Hindlimb muscle (tissue), 1 donor: ENCODE results near the gene ROR1. TPM values are rescaled to one million over a fixed set of nuclear protein-coding genes. Genes with fewer than 3 reads are reported as not detected.
"Not testable (repeated sequence)": the region's sequence is repeated elsewhere in the genome, so short reads cannot be mapped to it uniquely, and the experiment has no call there.

ENCODE experiments used
- DNase-seq: peaks from one replicate; pipeline ENCODE4 v3.0.0-alpha.2; 2013
- polyA plus RNA-seq: library from polyadenylated mRNA; unstranded; fragments of 120-200 nt; gene quantifications from one replicate; pipeline ENCODE4 v1.2.1, GENCODE V29; 2013; ENCODE audit not compliant: insufficient read length

The ROR1 gene
- polyA plus RNA-seq, 1 donor, result 9.5 TPM

GRCh38 chr1:63759778-63760177 is 14.0 kb upstream of the ROR1 start:
- no peak for DNase-seq

DNA sequence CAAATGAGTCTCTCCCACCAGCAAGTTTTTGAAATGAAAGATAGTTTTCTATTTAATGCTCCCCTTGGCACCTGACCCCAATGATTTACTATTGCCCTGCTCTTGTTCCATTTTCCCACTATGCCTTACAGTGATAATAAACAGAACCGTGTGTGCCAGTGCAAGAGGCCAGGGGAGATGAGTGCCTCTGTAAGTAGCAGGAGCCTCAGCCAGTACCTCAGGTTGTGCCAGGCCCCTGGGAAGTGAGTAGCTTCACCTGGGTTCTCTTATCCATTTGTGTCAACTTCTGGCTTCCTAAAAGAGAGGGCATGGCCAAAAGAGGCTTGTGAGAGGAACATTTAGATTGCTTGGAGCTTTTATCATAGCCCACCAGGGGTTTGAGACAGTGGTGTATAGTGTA is 3.4 kb upstream of the ROR1 start:
- no peak for DNase-seq

DNA sequence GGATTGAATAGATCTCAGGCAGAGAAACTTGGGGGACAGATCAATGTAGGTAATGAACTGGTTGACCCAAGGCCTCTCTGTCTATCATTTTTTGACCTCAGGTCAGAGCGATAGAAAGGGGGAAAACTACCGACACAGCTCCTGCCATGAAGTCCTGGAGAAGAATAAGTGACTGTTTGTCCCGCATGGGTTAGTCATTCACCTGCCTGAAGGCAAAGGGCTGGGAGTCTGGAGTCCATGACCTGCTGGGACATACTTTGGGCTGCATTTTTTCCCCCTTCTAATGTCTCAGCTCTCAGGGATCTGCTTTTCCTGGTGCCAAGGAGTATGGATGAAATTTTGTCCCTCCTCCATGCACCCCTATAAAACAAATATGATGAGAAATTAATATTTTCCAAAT is 1.6 kb upstream of the ROR1 start:
- no peak for DNase-seq

DNA sequence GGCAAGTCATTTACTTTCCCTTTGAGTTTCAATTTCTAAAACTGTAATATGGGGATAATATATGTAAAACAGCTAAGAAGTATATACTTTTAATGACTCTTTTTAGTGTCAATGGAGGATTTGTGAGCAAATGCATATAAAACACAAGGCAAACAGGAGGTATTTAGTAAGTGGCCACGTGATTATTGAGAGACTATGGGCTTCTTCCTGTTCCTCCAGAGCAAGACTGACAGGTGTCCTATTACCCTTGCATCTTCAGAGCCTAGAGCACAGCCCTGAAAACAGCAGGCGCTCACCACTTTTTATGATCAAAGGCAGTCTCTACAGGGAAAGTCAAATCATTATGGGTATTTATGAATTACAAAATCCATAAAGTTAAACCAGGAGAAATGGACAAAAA is 941 bp upstream of the ROR1 start:
- no peak for DNase-seq

GRCh38 chr1:63773496-63773814 is 362 bp upstream of the ROR1 start:
- DNase-seq, result no peak

GRCh38 chr1:63774617-63775417 is 1.0 kb downstream of the ROR1 start:
- peak; percentile 77 for DNase-seq

DNA sequence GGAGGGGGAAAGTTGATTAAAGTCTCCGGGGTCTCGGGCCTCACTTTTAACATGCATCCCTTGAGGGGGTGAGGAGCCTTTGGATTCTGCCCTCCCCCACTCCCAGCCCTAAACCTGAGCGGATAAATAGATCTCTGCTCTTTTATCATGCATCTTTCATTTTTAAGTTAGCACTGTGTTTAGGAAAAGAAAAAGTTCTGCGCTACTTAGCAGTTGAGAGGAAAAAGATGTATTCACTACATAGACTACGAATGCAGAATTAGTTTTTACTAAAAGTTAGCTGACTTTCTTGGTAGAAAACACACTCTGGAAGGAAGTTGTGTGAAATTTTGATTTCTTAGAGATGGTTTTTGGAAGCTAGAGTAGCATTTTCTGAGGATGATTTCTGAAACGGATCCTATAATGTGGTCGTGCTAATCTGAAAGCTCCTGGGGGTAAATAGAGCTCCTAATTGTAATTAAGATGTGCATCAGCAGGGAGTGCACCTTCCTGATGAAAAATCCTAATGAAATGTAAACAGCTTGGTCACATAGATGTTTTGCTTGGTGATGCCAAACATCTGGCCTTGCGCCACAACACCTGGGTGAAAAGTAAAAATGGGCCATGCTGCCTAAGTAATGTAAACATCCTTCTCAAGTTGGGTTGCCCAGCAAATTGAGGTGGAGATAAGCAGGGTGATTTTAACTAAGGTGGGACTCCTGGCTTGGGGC is 1.8 kb downstream of the ROR1 start:
- no peak for DNase-seq

DNA sequence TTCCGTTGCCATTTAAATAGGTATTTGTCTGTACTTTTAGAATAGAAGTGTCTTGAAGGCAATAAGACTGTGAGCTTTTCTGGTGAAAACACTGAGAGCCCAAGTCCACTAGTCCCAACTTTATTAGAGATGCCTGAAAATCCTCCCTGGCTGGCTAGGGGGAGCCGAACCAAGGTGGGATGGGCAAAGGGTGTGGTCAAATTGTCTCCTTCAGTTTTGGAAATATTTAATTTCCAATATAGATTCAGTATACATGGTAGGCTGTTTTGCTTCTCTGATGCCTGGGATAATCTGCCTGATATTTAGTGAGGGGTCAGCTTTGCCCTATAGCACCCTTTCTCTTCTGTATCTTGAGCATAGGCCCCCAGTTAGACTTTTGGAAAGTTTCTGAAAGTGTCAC is 3.5 kb downstream of the ROR1 start:
- DNase-seq, result no peak

GRCh38 chr1:63777965-63778880 is 4.4 kb downstream of the ROR1 start:
- no peak for DNase-seq

- no peak for DNase-seq
These were observed 5.8 kb downstream of the ROR1 start for GRCh38 chr1:63779338-63780211.

GRCh38 chr1:63780565-63780964 is 6.7 kb downstream of the ROR1 start:
- DNase-seq, result no peak

GRCh38 chr1:63782982-63783381 is 9.2 kb downstream of the ROR1 start:
- DNase-seq, result no peak

GRCh38 chr1:63784083-63784482 is 10.3 kb downstream of the ROR1 start:
- no peak for DNase-seq

GRCh38 chr1:63784489-63785390 is 10.9 kb downstream of the ROR1 start:
- no peak for DNase-seq

GRCh38 chr1:63787270-63787669 is 13.5 kb downstream of the ROR1 start:
- DNase-seq, result not testable (repeated sequence)

GRCh38 chr1:63787875-63788274 is 14.1 kb downstream of the ROR1 start:
- DNase-seq, result no peak

DNA sequence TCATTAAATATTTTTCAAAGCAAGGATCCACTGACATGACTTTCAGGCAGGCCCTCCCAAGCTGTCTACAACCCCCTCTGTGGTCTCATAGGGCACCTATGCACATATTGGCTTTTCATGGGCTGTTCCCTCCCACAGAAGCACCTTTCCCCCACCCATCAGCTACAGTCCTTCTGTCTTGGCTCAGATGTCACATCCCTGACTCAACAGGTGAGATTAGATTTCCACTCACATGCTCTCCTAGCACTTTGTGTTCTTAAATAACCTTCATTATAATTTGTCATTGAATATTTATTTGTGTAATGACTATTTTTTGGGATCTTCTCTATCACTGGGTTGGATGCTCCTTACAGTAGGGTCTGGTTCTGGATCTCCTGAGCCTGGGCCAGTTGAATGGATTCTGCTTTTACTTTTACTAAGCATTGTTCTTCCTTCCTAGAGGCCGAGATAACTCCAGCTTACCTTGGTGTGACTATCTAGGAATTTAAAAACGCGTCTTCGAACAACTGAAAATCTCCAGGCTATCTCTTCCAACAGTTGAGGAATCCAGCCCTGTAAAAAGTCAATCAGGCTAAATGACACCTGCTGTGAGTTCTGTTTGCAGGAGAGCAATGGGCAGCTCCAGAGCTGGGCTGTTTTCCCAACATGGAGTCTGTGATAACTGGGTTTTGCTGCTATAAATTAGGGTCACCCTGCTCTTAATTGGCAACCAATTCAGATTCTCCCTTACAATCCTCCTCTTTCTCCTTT is 16.2 kb downstream of the ROR1 start:
- no peak for DNase-seq

GRCh38 chr1:63790989-63791388 is 17.2 kb downstream of the ROR1 start:
- DNase-seq, result no peak

GRCh38 chr1:63792152-63792551 is 18.3 kb downstream of the ROR1 start:
- no peak for DNase-seq

DNA sequence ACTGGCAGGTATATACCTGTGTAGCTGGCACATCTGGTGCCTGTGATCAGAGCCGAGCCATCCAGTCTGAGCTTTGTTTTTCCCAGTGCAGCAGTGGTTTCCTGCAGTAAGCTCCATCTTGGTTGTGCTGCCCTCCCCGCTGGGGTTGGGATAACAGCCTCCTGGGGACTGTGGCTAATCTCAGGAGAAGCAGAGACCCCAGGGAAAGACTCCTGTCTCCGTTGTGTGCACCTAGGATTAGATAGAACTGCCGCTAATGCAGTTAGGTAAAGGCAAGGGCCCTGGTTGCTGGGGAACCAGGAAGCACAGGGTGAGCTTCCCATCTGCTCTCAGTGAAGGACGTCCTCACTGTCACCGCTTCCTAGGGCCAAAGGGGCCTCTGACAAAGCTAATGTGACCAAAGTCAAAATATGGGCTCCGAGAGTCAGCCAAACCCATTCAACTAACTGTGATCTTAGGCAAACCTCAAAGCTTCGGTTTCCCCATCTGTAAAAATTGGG is 20.0 kb downstream of the ROR1 start:
- DNase-seq, result no peak
